DMS153 treated with DMSO at 0.1 percent for 48 hours (cell line): ENCODE measurements around the gene NRSN2.
A peak's percentile ranks its signal among the peaks of the same experiment; 100 is the strongest.
"Not testable (repeated sequence)": the region's sequence is repeated elsewhere in the genome, so short reads cannot be mapped to it uniquely, and the experiment has no call there.

Source experiments
- DNase-seq: peaks from one replicate; lab custom pipeline; 2025; ENCODE audit not compliant: unreplicated experiment; lab: John Stamatoyannopoulos, UW

The NRSN2 gene

GRCh38 chr20:373171-373890 lies 26.4 kb downstream of the NRSN2 start:
- DNase-seq, result no peak

- DNase-seq, result no peak
These were observed 28.5 kb downstream of the NRSN2 start for GRCh38 chr20:375265-375889.

- no peak for DNase-seq
These were observed 29.2 kb downstream of the NRSN2 start for GRCh38 chr20:376089-376488.

DNA sequence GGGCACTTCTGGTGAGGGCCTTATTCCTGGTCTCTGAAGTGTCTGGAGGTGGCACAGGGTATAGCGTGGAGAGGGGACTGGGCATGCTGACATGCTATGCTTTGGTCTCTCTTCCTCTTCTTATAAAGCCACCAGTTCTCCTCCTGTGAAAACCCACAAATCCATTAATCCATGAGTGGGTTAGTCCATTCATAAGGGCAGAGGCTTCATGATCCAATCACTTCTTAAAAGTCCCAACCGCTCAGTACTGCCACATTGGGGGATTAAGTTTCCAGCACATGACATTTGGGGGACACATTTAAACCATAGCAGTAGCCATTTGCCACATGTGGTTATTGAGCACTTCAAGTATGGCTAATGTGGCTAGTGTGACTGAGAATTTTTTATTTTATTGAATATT lies 29.8 kb downstream of the NRSN2 start:
- no peak for DNase-seq

- not testable (repeated sequence) for DNase-seq
These were observed 30.7 kb downstream of the NRSN2 start for GRCh38 chr20:377578-377977.

- DNase-seq, result no peak
These were observed 32.0 kb downstream of the NRSN2 start for GRCh38 chr20:378961-379336.

DNA sequence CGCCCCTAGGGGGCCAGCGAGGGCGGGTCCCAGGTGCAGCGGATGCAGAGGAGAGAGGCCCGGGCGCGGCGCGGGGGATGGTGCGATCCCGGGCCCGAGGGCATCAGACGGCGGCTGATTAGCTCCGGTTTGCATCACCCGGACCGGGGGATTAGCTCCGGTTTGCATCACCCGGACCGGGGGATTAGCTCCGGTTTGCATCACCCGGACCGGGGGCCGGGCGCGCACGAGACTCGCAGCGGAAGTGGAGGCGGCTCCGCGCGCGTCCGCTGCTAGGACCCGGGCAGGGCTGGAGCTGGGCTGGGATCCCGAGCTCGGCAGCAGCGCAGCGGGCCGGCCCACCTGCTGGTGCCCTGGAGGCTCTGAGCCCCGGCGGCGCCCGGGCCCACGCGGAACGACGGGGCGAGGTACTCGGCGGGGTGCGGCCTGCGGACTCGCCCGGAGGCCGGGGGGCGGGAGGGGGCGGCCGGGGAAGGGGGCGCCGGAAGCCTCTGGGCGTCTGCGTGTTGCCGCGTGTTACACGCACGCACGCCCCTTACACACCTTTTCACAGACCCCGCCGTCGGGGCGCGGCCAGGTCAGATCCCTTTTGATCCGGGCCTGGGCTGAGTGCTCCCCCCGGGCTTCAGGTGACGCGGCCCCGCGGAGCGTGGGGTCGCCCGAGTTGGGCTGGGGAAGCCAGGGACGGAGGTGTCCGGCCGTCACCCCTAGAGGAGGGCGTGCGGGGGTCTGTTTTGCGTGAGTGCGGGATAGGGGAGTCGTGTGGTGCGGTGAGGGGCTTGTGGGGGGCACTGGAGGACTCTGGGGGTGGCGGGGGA lies 34.1 kb downstream of the NRSN2 start:
- DNase-seq, result no peak

DNA sequence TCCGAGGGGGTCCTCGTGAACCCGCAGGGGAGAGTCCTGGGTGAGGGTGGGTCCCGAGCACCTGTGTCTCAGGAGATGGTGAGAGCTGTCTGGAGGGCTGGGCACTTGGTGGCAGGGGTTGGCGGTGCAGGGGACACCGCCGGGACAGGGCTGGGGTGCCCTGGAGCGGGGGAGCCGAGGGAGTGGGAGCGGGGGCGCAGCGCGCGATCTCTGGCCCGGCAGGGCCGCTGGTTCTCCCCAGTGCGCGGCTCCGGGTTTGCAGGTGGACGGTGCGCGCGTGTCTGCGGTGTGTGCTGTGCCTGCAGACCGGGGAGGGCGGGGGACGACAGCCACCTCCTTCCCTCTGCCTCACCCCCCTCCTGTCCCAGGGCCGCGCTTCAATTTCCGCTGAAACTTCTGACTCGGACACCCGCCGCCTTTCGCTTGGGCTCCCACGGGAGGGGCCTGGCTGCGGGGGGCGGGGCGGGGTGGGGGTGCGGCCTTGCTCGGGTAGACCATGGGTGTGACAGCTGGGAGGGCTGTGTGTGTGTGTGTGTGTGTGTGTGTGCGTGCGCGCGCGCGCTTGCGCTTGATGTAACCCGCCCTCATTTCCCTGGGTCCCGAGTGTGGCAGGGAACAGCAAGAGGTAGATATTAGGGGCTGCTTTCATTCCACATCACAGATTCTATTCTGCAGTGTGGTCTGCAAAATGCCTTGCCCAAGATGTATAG lies 34.8 kb downstream of the NRSN2 start:
- DNase-seq, result peak; percentile 23

DNA sequence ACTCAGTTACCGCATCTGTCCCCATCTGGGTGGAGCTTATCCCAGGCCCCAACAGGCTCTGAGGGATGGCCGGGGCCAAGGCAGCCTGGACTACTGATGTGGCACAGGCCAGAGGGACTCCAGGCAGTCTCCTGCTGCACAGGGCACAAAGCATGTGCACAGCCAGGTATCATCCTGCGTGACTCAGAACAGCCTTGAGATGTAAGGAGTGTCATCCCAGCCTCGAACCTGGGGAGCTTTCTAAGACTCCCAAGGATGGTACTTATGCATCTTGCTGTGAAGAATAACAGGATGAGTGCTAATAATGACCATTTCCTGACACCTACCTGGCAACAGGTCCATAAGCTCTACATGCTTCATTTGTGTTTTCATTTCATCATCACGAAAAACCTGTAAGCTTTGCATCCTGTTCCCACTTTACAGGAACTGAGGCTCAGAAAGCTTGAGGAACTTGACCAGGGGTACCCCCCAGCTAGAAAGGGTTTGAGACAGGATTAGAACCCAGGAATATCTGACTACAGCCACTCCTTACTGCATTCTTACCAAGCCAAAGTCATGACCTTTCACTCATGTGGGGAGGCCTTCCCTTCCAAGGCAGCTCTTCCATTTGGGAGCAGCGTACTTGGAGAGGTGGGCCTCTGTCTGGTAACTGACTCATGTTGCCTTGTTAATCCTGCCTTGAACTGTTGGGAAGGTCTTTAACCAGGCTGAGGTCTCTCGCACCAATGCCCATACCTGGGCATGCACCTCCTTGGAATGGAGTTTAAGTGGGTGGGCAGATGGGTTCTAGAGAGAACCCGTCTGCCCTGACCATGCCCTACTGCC lies 35.6 kb downstream of the NRSN2 start:
- DNase-seq, result no peak

DNA sequence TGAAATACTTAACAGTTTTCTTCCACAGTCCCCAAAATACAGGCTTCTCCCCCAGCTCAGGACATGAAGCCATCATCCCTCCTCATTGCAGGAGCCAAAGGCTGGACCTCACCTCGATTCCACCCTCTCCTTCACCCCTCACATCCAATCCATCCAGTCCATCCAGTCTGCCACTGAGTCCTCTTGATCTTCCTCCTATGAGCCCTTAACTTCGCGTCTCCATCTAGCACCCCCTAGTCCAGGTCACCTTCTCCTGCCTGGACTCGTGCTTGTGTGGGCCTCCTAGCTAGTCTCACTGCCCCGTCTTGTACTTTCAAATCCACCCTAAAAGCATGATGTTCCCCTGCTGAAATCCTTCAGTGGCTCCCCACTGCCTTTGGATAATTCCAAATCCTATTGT lies 37.0 kb downstream of the NRSN2 start:
- DNase-seq, result no peak

- no peak for DNase-seq
These were observed 37.8 kb downstream of the NRSN2 start for GRCh38 chr20:384723-385122.

GRCh38 chr20:385448-385847 lies 38.5 kb downstream of the NRSN2 start:
- DNase-seq, result no peak

GRCh38 chr20:386634-387033 lies 39.7 kb downstream of the NRSN2 start:
- not testable (repeated sequence) for DNase-seq

DNA sequence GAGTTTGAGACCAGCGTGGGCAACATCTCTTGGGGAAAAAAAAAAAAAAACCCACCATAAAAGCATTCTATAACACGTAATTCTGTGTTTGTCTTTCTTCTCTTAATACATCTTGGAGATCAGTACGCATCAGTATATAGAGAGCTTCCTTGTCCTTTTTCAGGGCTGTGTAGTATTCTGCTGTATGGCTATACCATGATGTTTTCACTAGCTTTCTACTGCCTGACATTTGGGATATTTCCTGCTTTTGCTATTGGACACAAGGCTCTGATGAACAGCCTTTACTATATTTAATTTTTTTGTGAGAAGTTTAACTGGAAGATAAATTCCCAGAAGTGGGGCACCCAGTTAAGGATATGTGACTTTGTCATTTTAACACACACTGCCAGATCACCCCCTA lies 40.6 kb downstream of the NRSN2 start:
- DNase-seq, result no peak

- DNase-seq, result no peak
These were observed 41.4 kb downstream of the NRSN2 start for GRCh38 chr20:388034-388994.

DNA sequence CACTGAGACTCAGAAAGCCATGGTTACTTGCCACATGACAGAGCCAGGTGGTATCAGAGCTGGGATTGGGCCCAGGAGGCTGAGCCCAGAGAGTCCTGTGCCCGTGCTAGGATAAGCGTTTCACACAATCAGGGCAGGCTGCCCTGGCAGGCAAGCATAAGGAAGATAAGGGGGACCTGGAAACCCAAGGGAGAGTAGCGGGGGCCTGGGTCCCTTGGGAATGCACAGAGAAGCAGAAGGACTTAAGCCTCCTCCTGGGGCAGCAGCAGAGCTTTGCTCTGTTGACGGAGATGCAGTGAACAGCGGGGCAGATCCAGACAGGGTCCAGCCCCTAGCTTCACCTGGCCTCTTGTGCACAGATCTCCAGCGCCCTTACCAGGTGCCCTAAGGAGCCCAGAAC lies 42.3 kb downstream of the NRSN2 start:
- no peak for DNase-seq

DNA sequence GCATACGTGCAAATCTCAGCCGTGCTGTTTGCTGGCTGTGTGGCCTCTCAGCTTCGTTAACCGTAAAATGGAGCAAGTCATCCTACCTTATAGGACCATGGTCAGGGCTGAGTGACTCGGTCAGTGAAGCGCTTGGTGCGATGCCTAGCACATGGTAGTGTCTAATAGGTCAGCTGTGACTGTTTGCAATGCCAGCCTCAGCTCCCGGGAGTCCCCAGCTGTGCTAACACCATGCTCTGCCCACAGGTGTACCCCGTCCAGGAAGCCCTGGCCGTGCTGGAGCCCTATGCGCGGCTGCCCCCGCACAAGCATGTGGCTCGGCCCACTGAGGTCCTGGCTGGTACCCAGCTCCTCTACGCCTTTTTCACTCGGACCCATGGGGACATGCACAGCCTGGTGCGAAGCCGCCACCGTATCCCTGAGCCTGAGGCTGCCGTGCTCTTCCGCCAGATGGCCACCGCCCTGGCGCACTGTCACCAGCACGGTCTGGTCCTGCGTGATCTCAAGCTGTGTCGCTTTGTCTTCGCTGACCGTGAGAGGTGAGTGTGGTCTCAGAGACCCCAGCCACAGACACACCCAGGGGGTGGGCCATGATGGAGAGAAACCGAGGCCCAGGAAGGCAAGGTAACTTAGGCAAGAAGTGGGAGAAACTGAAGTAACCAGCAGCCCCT lies 44.3 kb downstream of the NRSN2 start:
- no peak for DNase-seq

- not testable (repeated sequence) for DNase-seq
These were observed 46.4 kb downstream of the NRSN2 start for GRCh38 chr20:393296-393695.

GRCh38 chr20:396252-396618 lies 49.3 kb downstream of the NRSN2 start:
- no peak for DNase-seq
